Hair follicular keratinocyte (primary cell): Measurements from ENCODE around the gene RBM34. TPM values are rescaled to one million over a fixed set of nuclear protein-coding genes. Genes with fewer than 3 reads are reported as not detected.

Source experiments
- total RNA-seq: library from RNA; depleted of rRNA; stranded (reverse); fragments of >200 nt; gene quantifications from 2 replicates; pipeline ENCODE4 v1.2.3, GENCODE V29; 2015

RBM34 gene
- 48.2 and 73.1 TPM in 2 replicates for total RNA-seq

GRCh38 chr1:235160957-235161684 lies at the start of gene RBM34:
Gene RBM34 (minus strand): TSS chr1:235161250. CDS start chr1:235161226, 24 bp downstream.

DNA sequence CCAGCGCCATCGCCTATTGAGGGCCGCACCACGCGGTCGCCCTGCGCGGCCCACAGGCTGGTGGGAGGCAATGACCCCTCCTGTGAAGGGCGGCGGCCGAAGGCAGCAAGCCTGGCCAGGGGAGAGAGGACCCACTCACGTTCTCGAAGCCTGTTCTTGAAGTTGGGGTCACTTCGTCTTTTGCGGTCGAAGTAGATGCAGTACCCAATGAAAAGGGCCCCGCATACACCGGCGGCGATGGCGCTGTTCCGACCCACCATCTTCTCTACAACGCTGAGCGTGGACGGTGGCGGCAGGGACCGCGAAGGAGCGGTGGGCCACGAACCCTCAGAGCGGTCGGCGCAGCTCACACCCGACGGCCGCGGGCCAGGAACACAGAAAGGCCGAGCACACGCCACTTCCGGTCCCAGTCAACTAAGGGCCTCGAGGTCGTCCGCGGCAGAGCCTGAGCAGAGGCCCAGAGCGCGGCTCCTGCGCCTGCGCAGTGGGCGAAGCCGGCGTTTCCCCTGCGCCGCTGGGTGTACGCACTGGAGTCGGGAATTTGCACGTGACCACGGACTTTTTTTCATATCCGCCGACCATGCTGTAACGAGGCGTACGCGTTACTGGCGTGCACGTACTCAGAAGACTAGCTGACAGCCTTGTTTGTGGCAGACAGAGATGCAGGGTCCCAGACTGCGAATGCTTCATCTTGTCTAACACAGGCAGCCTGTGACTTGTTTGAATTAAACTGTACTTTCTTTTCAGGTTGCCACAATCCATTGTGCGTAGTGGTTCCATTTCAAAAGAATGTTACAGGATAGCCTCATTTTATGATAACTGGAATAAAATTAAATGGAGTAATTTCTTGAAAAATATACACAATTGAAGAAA lies 32.4 kb downstream of the RBM34 start, which contains the start of gene TOMM20:
Gene TOMM20 (minus strand): TSS at position 382 of the 873 bp plus-strand sequence. CDS start 122 bp downstream, at position 260.

Other genes starting within 250 kb of the RBM34 start
- 98.8 and 124 TPM in 2 replicates for gene TOMM20, start 32.4 kb downstream of the RBM34 start, total RNA-seq
- gene ARID4B, start 166.9 kb upstream of the RBM34 start, total RNA-seq, result 7.4 TPM in 2 replicates
- gene GGPS1, start 167.3 kb upstream of the RBM34 start, total RNA-seq, result 17.9 and 25.8 TPM in 2 replicates
- gene TBCE, start 206.2 kb upstream of the RBM34 start, total RNA-seq, result 24.5 and 30.8 TPM in 2 replicates